Vagina (tissue), 2 donors: ENCODE results near the gene ARHGEF4. TPM values are rescaled to one million over a fixed set of nuclear protein-coding genes. Genes with fewer than 3 reads are reported as not detected.

Experiments
- DNase-seq, 2 donors: peaks; one replicate each; pipeline ENCODE4 v3.0.0-alpha.2; 2017; ENCODE audit errors: extremely low spot score in 2 of 2
- H3K27ac ChIP-seq: fragments of 200-600 bp; sonication (generic); one replicate; pipeline ENCODE4 v1.5.1; 2019
- H3K27me3 ChIP-seq: fragments of 200-600 bp; sonication (generic); one replicate; pipeline ENCODE4 v1.5.1; 2019
- H3K36me3 ChIP-seq, 2 donors: fragments of 200-600 bp; sonication (generic); one replicate each; pipeline ENCODE4 v1.5.1; 2017 to 2019
- H3K4me1 ChIP-seq: fragments of 200-600 bp; sonication (generic); one replicate; pipeline ENCODE4 v1.5.1; 2019
- H3K4me3 ChIP-seq, 2 donors: fragments of 200-600 bp; sonication (generic); 1 replicate in 1 of 2; 2 replicates in 1 of 2; pipeline ENCODE4 v1.5.1; 2016 to 2019
- H3K9me3 ChIP-seq: fragments of 200-600 bp; sonication (generic); one replicate; pipeline ENCODE4 v1.5.1; 2019
- POLR2A ChIP-seq, 2 donors: fragments of 450-650 bp; IDR thresholded peaks; one replicate each; pipeline ENCODE4 v1.6.1; 2017; ENCODE audit warnings: antibody characterized with exemption in 2 of 2, mild to moderate bottlenecking in 2 of 2, moderate library complexity in 2 of 2
- POLR2AphosphoS5 ChIP-seq, 2 donors: sonication (generic); formaldehyde crosslinking; IDR thresholded peaks; one replicate each; pipeline ENCODE4 v1.9.0; 2017; ENCODE audit warnings: antibody characterized with exemption in 2 of 2, mild to moderate bottlenecking in 2 of 2, low read depth in 1 of 2; ENCODE audit not compliant: insufficient read depth in 1 of 2
- intact Hi-C: fragments of 100-400 bp; cut with DNase I; formaldehyde crosslinking; loops from one replicate; pipeline ENCODE4 v1.15.1; 2023
- total RNA-seq: library from RNA; depleted of rRNA; stranded (reverse); fragments of >200 nt; gene quantifications from one replicate; pipeline ENCODE4 v1.2.3, GENCODE V29; 2016
- TF ChIP-seq, protein P1 (sequence below), 3 experiments: fragments of 450-650 bp in 2 of 3; fragments of 200-600 bp in 1 of 3; sonication (generic) in 1 of 3; IDR thresholded peaks; one replicate each; pipeline ENCODE4 v1.5.1; 2017 to 2019; ENCODE audit warnings: antibody characterized with exemption in 3 of 3, mild to moderate bottlenecking in 2 of 3, moderate library complexity in 2 of 3

ARHGEF4 gene
- total RNA-seq, 1 donor from 2014 or later: 116 TPM

DNA sequence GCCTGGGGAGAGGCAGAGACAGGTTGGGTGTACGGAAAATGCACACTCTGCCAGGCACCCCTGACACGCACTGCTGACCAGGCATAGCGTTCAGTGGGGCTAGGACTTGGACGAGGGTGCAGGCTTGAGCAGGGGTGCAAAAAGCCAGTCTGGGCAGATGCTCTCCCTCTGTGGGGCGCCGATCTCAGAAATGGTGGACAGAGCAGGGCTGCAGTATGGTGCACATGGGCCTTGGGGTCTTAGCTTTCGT, 1.0 kb upstream of the ARHGEF4 start:
- Histone ChIP-seq H3K4me3 (no peak overlapping the region), H3K36me3 (no peaks in the 10 kb centered on the region), H3K27ac (no peak overlapping the region), H3K27me3 (peaks cover 4% of the 10 kb centered on the region), H3K9me3 (no peaks in the 10 kb centered on the region), H3K4me1 (peaks cover 11% of the 10 kb centered on the region)
- DNase-seq: no peak
- TF ChIP-seq, protein P1, sequence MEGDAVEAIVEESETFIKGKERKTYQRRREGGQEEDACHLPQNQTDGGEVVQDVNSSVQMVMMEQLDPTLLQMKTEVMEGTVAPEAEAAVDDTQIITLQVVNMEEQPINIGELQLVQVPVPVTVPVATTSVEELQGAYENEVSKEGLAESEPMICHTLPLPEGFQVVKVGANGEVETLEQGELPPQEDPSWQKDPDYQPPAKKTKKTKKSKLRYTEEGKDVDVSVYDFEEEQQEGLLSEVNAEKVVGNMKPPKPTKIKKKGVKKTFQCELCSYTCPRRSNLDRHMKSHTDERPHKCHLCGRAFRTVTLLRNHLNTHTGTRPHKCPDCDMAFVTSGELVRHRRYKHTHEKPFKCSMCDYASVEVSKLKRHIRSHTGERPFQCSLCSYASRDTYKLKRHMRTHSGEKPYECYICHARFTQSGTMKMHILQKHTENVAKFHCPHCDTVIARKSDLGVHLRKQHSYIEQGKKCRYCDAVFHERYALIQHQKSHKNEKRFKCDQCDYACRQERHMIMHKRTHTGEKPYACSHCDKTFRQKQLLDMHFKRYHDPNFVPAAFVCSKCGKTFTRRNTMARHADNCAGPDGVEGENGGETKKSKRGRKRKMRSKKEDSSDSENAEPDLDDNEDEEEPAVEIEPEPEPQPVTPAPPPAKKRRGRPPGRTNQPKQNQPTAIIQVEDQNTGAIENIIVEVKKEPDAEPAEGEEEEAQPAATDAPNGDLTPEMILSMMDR (IDR thresholded peaks at IDR 0.05): no peak
- TF ChIP-seq POLR2A (IDR thresholded peaks at IDR 0.05) (no peak), POLR2AphosphoS5 (IDR thresholded peaks at IDR 0.05; ENCODE audit: insufficient read depth in 1 of 2, low read depth in 1 of 2) (no peak)
- intact Hi-C loops: no loop called here

DNA sequence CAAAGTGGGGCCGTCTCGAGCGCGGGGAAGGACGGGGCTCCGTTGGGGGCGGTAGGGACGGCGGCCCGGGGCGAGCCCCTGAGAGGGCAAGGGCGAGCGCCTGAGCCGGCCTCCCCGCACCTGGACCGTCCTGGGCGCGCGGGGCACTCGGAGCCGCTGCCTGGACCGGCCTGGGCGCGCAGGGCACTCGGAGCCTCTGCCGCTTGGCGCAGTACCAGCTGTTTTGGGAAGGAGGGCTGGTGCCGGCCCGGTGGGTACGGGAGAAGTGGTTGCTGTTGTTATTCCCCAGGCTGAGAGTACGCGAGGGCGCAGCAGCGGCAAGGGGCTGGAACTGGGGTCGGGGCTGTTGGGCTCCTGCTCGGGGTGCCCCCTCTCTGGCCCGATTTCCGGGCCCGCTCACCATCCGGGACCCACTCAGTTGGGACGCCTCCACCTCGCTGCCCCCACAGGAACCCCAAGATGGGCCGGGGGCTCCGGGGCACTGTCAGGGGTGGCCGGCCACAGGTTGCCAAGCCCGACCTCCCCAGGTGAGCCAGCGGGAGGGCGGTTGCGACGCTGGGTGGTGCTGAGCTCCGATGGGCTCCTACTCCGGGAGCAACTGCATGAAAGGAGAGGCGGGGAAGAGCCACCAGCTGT, 579 bp downstream of the ARHGEF4 start:
- no peaks in the 10 kb centered on the region for H3K36me3 ChIP-seq

DNA sequence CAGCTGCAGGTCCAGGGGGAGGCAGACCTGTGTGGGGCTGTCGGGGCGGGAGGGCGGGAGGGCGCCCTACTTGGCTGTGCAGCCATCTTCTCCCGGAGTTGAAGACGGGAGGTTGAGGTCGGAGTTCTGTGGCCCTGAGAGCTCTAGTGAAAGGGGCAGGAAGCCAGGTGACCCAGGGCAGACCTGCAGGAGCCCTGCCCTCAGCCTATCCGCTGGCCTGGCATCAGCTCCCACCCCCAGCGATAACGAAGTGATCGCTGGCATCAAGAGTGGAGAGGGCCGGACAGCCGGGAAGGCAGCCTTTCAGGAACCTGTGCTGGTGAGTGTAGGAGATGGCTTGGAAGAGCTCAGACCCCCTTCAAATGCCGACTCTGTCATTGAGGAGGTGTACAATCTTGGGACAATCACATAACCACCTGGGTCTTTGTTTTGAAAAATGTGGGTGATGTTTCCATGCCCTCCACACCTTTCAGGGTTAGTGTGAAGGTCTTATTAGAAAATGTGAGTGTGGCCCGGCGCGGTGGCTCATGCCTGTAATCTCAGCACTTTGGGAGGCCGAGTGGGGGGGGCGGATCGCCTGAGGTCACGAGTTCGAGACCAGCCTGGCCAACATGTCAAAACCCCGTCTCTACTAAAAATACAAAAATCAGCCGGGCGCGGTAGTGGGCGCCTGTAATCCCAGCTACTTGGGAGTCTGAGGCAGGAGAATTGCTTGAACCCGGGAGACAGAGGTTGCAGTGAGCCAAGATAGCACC, 1.3 kb downstream of the ARHGEF4 start:
- no peak for TF ChIP-seq POLR2AphosphoS5 (IDR thresholded peaks at IDR 0.05; ENCODE audit: insufficient read depth in 1 of 2, low read depth in 1 of 2)
- Histone ChIP-seq H3K4me3 (peak overlapping the region in 1 of 2 donors; percentile 51), H3K36me3 (no peaks in the 10 kb centered on the region), H3K27ac (no peak overlapping the region), H3K9me3 (no peaks in the 10 kb centered on the region), H3K4me1 (peaks cover 11% of the 10 kb centered on the region), H3K27me3 (peaks cover 4% of the 10 kb centered on the region)
- intact Hi-C loops: no loop called here
- no peak for DNase-seq

More for the DNA sequence above, 579 bp downstream of the ARHGEF4 start:
- DNase-seq: no peak
- Histone ChIP-seq H3K4me3 (peak overlapping the region; percentile 27 to 51), H3K4me1 (peaks cover 11% of the 10 kb centered on the region), H3K27ac (peak overlapping the region; percentile 18), H3K9me3 (no peaks in the 10 kb centered on the region), H3K27me3 (peaks cover 4% of the 10 kb centered on the region)
- intact Hi-C loops: no loop called here
- no peak for TF ChIP-seq POLR2AphosphoS5 (IDR thresholded peaks at IDR 0.05; ENCODE audit: insufficient read depth in 1 of 2, low read depth in 1 of 2)
- TF ChIP-seq, protein P1 (IDR thresholded peaks at IDR 0.05): no peak
- TF ChIP-seq POLR2A (IDR thresholded peaks at IDR 0.05): no peak

DNA sequence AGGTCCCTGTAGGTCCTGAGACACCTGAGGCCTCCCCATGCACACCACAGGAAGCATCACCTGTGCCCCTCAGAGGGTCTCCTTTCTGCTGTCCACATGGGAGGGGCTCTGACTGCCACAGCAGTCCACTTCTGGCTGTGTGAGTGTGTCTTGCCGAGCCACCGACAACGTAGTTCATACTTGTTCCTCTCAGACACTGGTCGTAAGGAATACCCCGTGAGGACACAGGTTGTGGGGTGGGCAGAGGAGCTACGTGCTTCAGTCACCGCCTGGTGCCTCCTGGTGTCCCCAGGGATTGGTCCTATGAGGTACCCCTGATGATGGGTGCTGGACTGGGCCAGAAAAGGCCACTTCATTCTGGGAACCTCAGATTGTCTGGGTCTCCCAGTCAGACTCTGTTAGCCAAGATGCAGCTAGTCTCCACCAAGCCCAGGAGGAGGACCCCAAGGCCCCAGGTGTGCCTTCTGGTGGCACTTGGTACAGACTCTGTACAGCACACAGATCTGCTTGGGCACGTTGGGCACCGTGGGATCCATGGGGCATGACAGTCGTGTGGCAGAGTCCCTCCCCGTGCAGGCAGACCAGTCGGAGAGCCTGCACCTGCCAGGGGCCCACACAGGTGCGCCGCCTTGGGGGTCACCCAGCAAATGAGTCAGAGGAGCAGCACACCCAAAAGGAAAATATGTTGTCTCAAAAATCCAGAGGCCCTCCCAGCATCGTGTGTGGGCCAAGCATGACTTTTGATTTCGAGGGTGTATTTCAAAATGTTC, 2.5 kb downstream of the ARHGEF4 start:
- no peak for DNase-seq
- no peaks in the 10 kb centered on the region for H3K9me3 ChIP-seq
- peaks cover 4% of the 10 kb centered on the region for H3K27me3 ChIP-seq
- no peak overlapping the region for H3K4me3 ChIP-seq
- no peak overlapping the region for H3K27ac ChIP-seq
- TF ChIP-seq, protein P1 (IDR thresholded peaks at IDR 0.05): no peak
- TF ChIP-seq POLR2A (IDR thresholded peaks at IDR 0.05) (no peak), POLR2AphosphoS5 (IDR thresholded peaks at IDR 0.05; ENCODE audit: insufficient read depth in 1 of 2, low read depth in 1 of 2) (no peak)
- H3K4me1 ChIP-seq: peaks cover 11% of the 10 kb centered on the region
- intact Hi-C loops: no loop called here
- no peaks in the 10 kb centered on the region for H3K36me3 ChIP-seq

DNA sequence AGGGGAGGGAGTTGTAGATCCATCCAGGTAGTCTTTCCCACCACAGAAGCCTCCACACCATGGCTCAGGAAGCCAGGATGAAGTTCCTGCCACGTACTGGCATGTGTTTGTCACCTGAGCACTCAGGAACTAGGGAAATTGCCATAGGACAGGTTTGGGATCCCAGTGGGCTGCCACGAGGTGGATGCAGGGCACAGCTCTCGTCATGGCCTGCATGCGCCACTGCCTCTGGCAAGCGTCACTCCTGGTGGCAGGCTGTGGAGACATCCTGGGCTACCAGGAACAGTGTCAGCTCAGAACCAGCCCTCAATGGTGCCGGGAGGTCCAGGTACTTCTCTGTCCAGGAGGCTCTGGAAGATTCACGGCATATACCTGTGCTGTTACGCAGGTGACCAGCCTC, 3.8 kb downstream of the ARHGEF4 start:
- H3K27ac ChIP-seq: no peak overlapping the region
- DNase-seq: no peak
- TF ChIP-seq, protein P1 (IDR thresholded peaks at IDR 0.05): no peak
- TF ChIP-seq POLR2A (IDR thresholded peaks at IDR 0.05): no peak
- TF ChIP-seq POLR2AphosphoS5 (IDR thresholded peaks at IDR 0.05; ENCODE audit: insufficient read depth in 1 of 2, low read depth in 1 of 2): no peak
- intact Hi-C loops: no loop called here
- peaks cover 4% of the 10 kb centered on the region for H3K27me3 ChIP-seq
- H3K9me3 ChIP-seq: no peaks in the 10 kb centered on the region
- H3K4me1 ChIP-seq: peaks cover 11% of the 10 kb centered on the region
- no peaks in the 10 kb centered on the region for H3K36me3 ChIP-seq
- no peak overlapping the region for H3K4me3 ChIP-seq
